K562 (cell line): ENCODE data around the gene TRIAP1. TPM values are rescaled to one million over a fixed set of nuclear protein-coding genes. Genes with fewer than 3 reads are reported as not detected.
A peak's percentile ranks its signal among the peaks of the same experiment; 100 is the strongest.

Experiments
- ATAC-seq: fragments of 200-7000 bp; cut with Tn5 transposase; 3 replicates; pipeline ENCODE4 v1.9.1; 2020; ENCODE audit warnings: moderate library complexity
- BruUV-seq: library from RNA; stranded (reverse); fragments of 400-500 nt; replicated peaks from 2 replicates; lab custom pipeline; 2021; lab: Mats Ljungman, UMichigan
- CTCF ChIA-PET: fragments of 300-600 bp; formaldehyde crosslinking; extraction: SDS; loops from one replicate; lab custom pipeline; 2021; ENCODE audit warnings: low intra/inter-chr PET ratio; lab: Yijun Ruan, JAX
- POLR2A ChIA-PET: fragments of 300-600, 350-650 bp; sonication (Branson Sonifier 250); formaldehyde crosslinking; extraction: SDS; loops from one replicate; lab custom pipeline; 2021; ENCODE audit warnings: antibody characterized with exemption, inconsistent platforms; lab: Yijun Ruan, JAX
- DNase-seq, 4 experiments: peaks; one replicate each; pipeline versions ENCODE4 v3.0.0 to v3.0.0-alpha.2; 2011 to 2018; ENCODE audit warnings: low spot score in 3 of 4, mixed read lengths in 3 of 4; ENCODE audit errors: extremely low read depth in 1 of 4
- FAIRE-seq: peaks from 2 replicates; lab custom pipeline; 2011; peaks lifted over from hg19 to GRCh38; lab: Jason Lieb, UNC
- H2AFZ ChIP-seq: 2 replicates; pipeline ENCODE4 v1.6.0; 2011; ENCODE audit warnings: low read depth, low read length, control low read depth, inconsistent platforms
- H3K27ac ChIP-seq: fragments of 200-600 bp; 3 replicates; pipeline ENCODE4 v1.8.0; 2011; ENCODE audit warnings: low read depth, mild to moderate bottlenecking, control low read depth, inconsistent platforms, low read length, moderate library complexity, mixed read lengths; ENCODE audit errors: extremely low read depth
- H3K27me3 ChIP-seq, 2 experiments: fragments of 300-600 bp in 1 of 2; 2 replicates in 1 of 2; 3 replicates in 1 of 2; pipeline versions ENCODE4 v1.6.0 to v1.8.0; 2011; ENCODE audit warnings: inconsistent platforms in 2 of 2, low read length in 2 of 2, mild to moderate bottlenecking in 1 of 2, mixed read lengths in 1 of 2, moderate library complexity in 1 of 2; ENCODE audit not compliant: control insufficient read depth in 2 of 2, insufficient read depth in 2 of 2
- H3K36me3 ChIP-seq: fragments of 300-600 bp; 3 replicates; pipeline ENCODE4 v1.8.0; 2011; ENCODE audit warnings: mild to moderate bottlenecking, low read length, inconsistent platforms; ENCODE audit not compliant: control insufficient read depth, insufficient read depth
- H3K4me1 ChIP-seq, 2 experiments: fragments of 200-600 bp in 1 of 2; replicated peaks in 1 of 2; 2 replicates in 1 of 2; 3 replicates in 1 of 2; pipeline versions ENCODE4 v1.5.1 to v1.8.0; 2011; ENCODE audit warnings: inconsistent platforms in 2 of 2, low read length in 2 of 2, mild to moderate bottlenecking in 1 of 2, mixed read lengths in 1 of 2, moderate library complexity in 1 of 2; ENCODE audit not compliant: control insufficient read depth in 2 of 2, insufficient read depth in 2 of 2
- H3K4me2 ChIP-seq: 2 replicates; pipeline ENCODE4 v1.6.1; 2011; ENCODE audit warnings: low read length, control low read depth, inconsistent platforms, mixed read lengths; ENCODE audit not compliant: insufficient read depth
- H3K4me3 ChIP-seq: fragments of 200-600 bp; sonication (generic), shearing (Covaris generic); 2 replicates; pipeline ENCODE4 v1.5.1; 2016; ENCODE audit warnings: control low read depth, inconsistent platforms
- H3K79me2 ChIP-seq: fragments of 200-600 bp; 3 replicates; pipeline ENCODE4 v1.8.0; 2011; ENCODE audit warnings: low read length, inconsistent platforms; ENCODE audit not compliant: control insufficient read depth, insufficient read depth
- H3K9ac ChIP-seq, 2 experiments: 2 replicates each; pipeline versions ENCODE4 v1.6.0 to v1.6.1; 2011; ENCODE audit warnings: low read depth in 2 of 2, low read length in 2 of 2, control low read depth in 1 of 2, inconsistent platforms in 1 of 2, mild to moderate bottlenecking in 1 of 2, mixed read lengths in 1 of 2; ENCODE audit not compliant: insufficient read depth in 1 of 2
- H3K9me1 ChIP-seq: one replicate; pipeline ENCODE4 v1.6.0; 2011; ENCODE audit warnings: inconsistent platforms, mild to moderate bottlenecking, low read length, moderate library complexity; ENCODE audit not compliant: control insufficient read depth, insufficient read depth
- H3K9me3 ChIP-seq: replicated peaks from 2 replicates; pipeline ENCODE4 v1.5.1; 2011; ENCODE audit warnings: low read depth, low read length, inconsistent platforms; ENCODE audit not compliant: control insufficient read depth, insufficient read depth
- H4K20me1 ChIP-seq: replicated peaks from 2 replicates; pipeline ENCODE4 v1.6.1; 2011; ENCODE audit warnings: low read length, inconsistent platforms, mixed read lengths; ENCODE audit not compliant: control insufficient read depth, insufficient read depth
- ATF7 ChIP-seq: fragments of 450-650 bp; IDR thresholded peaks from 2 replicates; pipeline ENCODE4 v1.7.1; 2014; ENCODE audit warnings: mild to moderate bottlenecking, moderate library complexity
- C11orf30 ChIP-seq: fragments of 450-650 bp; IDR thresholded peaks from 2 replicates; pipeline ENCODE4 v1.6.1; 2016; ENCODE audit warnings: low read depth, mild to moderate bottlenecking
- ETV6 ChIP-seq, 3 experiments: fragments of 150-350 bp in 1 of 3; sonication (generic) in 1 of 3; formaldehyde crosslinking in 1 of 3; IDR thresholded peaks; 2 replicates each; pipeline versions ENCODE4 v1.6.1 to v1.8.0; 2014 to 2022; ENCODE audit warnings: borderline replicate concordance in 2 of 3, low read depth in 2 of 3, antibody characterized with exemption in 1 of 3, low read length in 1 of 3, mild to moderate bottlenecking in 1 of 3, missing genetic modification reagents in 1 of 3
- EZH2 ChIP-seq: IDR thresholded peaks from 2 replicates; pipeline ENCODE4 v1.6.1; 2012; ENCODE audit warnings: low read depth, mild to moderate bottlenecking, inconsistent platforms, low read length, borderline replicate concordance
- KLF13 ChIP-seq: fragments of 450-650 bp; IDR thresholded peaks from 2 replicates; pipeline ENCODE4 v1.6.1; 2016; ENCODE audit warnings: missing genetic modification characterization, low read depth, mild to moderate bottlenecking, missing compliant biosample characterization, moderate library complexity, borderline replicate concordance
- MAZ ChIP-seq, 2 experiments: fragments of 450-650 bp in 1 of 2; sonication (generic) in 1 of 2; formaldehyde crosslinking; IDR thresholded peaks in 1 of 2; conservative IDR thresholded peaks in 1 of 2; 2 replicates each; pipeline versions ENCODE4 v1.4.0 to v1.5.0; 2020; ENCODE audit warnings: mild to moderate bottlenecking in 1 of 2, missing genetic modification reagents in 1 of 2
- NFYB ChIP-seq: IDR thresholded peaks from 2 replicates; pipeline ENCODE4 v1.6.1; 2011; ENCODE audit warnings: mild to moderate bottlenecking, moderate library complexity; ENCODE audit not compliant: insufficient read length; ENCODE audit errors: extremely low read depth
- NR3C1 ChIP-seq: sonication (generic); formaldehyde crosslinking; IDR thresholded peaks from 2 replicates; pipeline ENCODE4 v1.8.1; 2022; ENCODE audit warnings: missing genetic modification reagents
- POLR2G ChIP-seq: fragments of 200-400 bp; formaldehyde crosslinking; IDR thresholded peaks from 2 replicates; pipeline ENCODE4 v1.6.1; 2017; ENCODE audit warnings: low read depth, mild to moderate bottlenecking, antibody characterized with exemption, low read length, moderate library complexity
- ZNF12 ChIP-seq: sonication (generic); formaldehyde crosslinking; IDR thresholded peaks from 2 replicates; pipeline ENCODE4 v1.4.0; 2020; ENCODE audit warnings: mild to moderate bottlenecking, missing genetic modification reagents
- ZNF274 ChIP-seq: IDR thresholded peaks from 2 replicates; pipeline ENCODE4 v1.6.1; 2011; ENCODE audit warnings: low read depth, mild to moderate bottlenecking, low read length, moderate library complexity, borderline replicate concordance
- ZNF41 ChIP-seq: fragments of 250-450 bp; sonication (Bioruptor Pico); conservative IDR thresholded peaks from 2 replicates; pipeline ENCODE4 v1.4.0; 2020; ENCODE audit warnings: mild to moderate bottlenecking
- ZNF436 ChIP-seq: fragments of 250-450, 450-650 bp; sonication (Bioruptor Pico); formaldehyde crosslinking; IDR thresholded peaks from 2 replicates; pipeline ENCODE4 v1.7.0; 2020; ENCODE audit warnings: mild to moderate bottlenecking
- WGBS: fragments of 100-300 bp; shearing (Covaris generic); methylation state at CpG from one replicate; pipeline ENCODE4 v1.1.6; 2016; ENCODE audit warnings: low coverage, mixed read lengths; ENCODE audit not compliant: insufficient coverage; ENCODE audit errors: missing lambda C conversion rate; 5-methylcytosine and 5-hydroxymethylcytosine counted together
- in situ Hi-C: fragments of 300-500 bp; cut with MboI; formaldehyde crosslinking; loops from 4 replicates; pipeline ENCODE4 v1.15.0; 2018; ENCODE audit warnings: inconsistent platforms, mixed read lengths
- intact Hi-C: fragments of 100-400 bp; cut with micrococcal nuclease; formaldehyde crosslinking; loops from 2 replicates; pipeline ENCODE4 v1.14.2; 2022
- polyA plus RNA-seq, 8 experiments: library from polyadenylated mRNA; depleted of rRNA in 4 of 8; stranded (reverse) in 5 of 8; unstranded in 3 of 8; fragments of >200 nt; fragmentation: Nextera tagmentation in 2 of 8; fragmentation: Illumina TruSeq in 1 of 8; extraction: Ambion mirVana in 2 of 8; extraction: Trizol in 1 of 8; gene quantifications; 2 replicates each; pipeline versions ENCODE4 v1.2.1 to v1.2.3, GENCODE V29; 2011 to 2014; ENCODE audit warnings: inconsistent platforms in 1 of 8, missing spikeins in 1 of 8
- total RNA-seq, 7 experiments: library from RNA; depleted of rRNA in 6 of 7; stranded (reverse); fragments of >200 nt in 6 of 7; fragmentation: Illumina TruSeq in 2 of 7; extraction: Trizol in 2 of 7; gene quantifications; 2 replicates each; pipeline versions ENCODE4 v1.2.1 to v1.2.3, GENCODE V29; 2011 to 2021; ENCODE audit warnings: low replicate concordance in 1 of 7
- TF ChIP-seq, protein P1 (sequence below): sonication (generic); formaldehyde crosslinking; IDR thresholded peaks from 2 replicates; pipeline ENCODE4 v1.8.0; 2022; ENCODE audit warnings: missing genetic modification reagents, mild to moderate bottlenecking, moderate library complexity, borderline replicate concordance
- TF ChIP-seq, protein P2 (sequence below): fragments of 450-650 bp; conservative IDR thresholded peaks from 2 replicates; pipeline ENCODE4 v1.6.1; 2016; ENCODE audit warnings: missing genetic modification characterization, low read depth, mild to moderate bottlenecking, missing compliant biosample characterization, moderate library complexity

TRIAP1 gene
- total and polyA plus RNA-seq, 9 of the 15 experiments (the other 6 are each of a cell fraction or from before 2014, with no cell fraction given) = 37.3 to 354 (median 65.4) TPM

DNA sequence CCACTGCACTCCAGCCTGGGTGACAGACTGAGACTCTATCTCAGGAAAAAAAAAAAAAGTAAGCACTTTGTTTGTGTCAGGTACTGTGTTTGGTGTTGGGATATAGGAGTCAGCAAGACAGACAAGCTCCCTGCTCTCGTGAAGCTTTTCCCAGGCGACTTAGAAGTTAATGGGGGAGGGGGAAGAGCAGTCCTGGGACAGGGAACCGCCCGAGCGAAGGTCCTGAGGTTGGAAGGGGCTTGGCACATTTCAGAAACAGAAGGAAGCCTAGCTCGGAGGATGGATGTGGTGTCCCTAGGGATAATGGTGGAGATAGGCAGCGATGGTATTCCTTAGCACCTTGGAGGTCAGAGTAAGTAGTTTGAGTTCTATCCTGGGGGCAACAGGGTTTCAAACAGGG, 16.8 kb downstream of the TRIAP1 start:
- no peak for TF ChIP-seq MAZ (CRISPR knock-in tag; conservative IDR thresholded peaks at IDR 0.05 in 1 of 2, IDR thresholded peaks at IDR 0.05 in 1 of 2)
- no peak for TF ChIP-seq NR3C1
- TF ChIP-seq EZH2 = no peak
- TF ChIP-seq NFYB = no peak
- no peak for TF ChIP-seq ZNF41 (CRISPR knock-in tag)
- TF ChIP-seq, protein P1, sequence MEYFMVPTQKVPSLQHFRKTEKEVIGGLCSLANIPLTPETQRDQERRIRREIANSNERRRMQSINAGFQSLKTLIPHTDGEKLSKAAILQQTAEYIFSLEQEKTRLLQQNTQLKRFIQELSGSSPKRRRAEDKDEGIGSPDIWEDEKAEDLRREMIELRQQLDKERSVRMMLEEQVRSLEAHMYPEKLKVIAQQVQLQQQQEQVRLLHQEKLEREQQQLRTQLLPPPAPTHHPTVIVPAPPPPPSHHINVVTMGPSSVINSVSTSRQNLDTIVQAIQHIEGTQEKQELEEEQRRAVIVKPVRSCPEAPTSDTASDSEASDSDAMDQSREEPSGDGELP (CRISPR knock-in tag) = no peak
- TF ChIP-seq POLR2G = no peak
- TF ChIP-seq ZNF12 (CRISPR knock-in tag) = no peak
- TF ChIP-seq C11orf30 = no peak
- TF ChIP-seq ZNF274 = no peak
- TF ChIP-seq ATF7 = no peak
- no peak for TF ChIP-seq ETV6 (IDR thresholded peaks at IDR 0.05; ENCODE audit: borderline replicate concordance in 1 of 2, low read depth in 2 of 2, low read length in 1 of 2)
- TF ChIP-seq ETV6 (CRISPR knock-in tag; IDR thresholded peaks at IDR 0.05; ENCODE audit: borderline replicate concordance) = no peak
- no peak for TF ChIP-seq ZNF436 (CRISPR knock-in tag)
- no peak for TF ChIP-seq KLF13 (tag)
- TF ChIP-seq, protein P2, sequence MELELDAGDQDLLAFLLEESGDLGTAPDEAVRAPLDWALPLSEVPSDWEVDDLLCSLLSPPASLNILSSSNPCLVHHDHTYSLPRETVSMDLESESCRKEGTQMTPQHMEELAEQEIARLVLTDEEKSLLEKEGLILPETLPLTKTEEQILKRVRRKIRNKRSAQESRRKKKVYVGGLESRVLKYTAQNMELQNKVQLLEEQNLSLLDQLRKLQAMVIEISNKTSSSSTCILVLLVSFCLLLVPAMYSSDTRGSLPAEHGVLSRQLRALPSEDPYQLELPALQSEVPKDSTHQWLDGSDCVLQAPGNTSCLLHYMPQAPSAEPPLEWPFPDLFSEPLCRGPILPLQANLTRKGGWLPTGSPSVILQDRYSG (tag) = no peak
- FAIRE-seq = no peak
- Histone ChIP-seq H4K20me1 (0 out of 2 replicates have a peak, but pooled peaks cover 3% of the 10 kb centered on the region), H3K27me3 (peaks cover 5 to 15% of the 10 kb centered on the region in 2 experiments; a peak in 3 of 5 replicates), H3K4me3 (no peak overlapping the region), H3K27ac (no peak overlapping the region), H3K4me1 (peaks cover 0 to 5% of the 10 kb centered on the region in 2 experiments; a peak in 2 of 5 replicates), H3K9me1 (no peaks in the 10 kb centered on the region), H3K9ac (peak overlapping the region in 1 of 2 experiments; percentile 19; a peak in 1 of 4 replicates), H3K4me2 (no peak overlapping the region), H3K36me3 (no peaks in the 10 kb centered on the region), H3K9me3 (no peaks in the 10 kb centered on the region; the same call in 1 of the 2 replicates), H2AFZ (no peak overlapping the region), H3K79me2 (no peaks in the 10 kb centered on the region)
- ChIA-PET CTCF (interaction anchor here (3.3 kb wide), 1 partner anchor 73 kb away, joined by 42 read pairs; no protein-coding TSS in a partner anchor), POLR2A (interaction anchor here (1.2 to 3.4 kb wide), 2 partner anchors 10 to 137 kb away, joined by 4 to 18 read pairs; partner anchors contain the start of genes RNU4-1 and RNU4-2)
- no TSS peak for BruUV-seq
- no peak for ATAC-seq
- intact Hi-C loops = no loop called here
- WGBS = 28% methylated on average over 7 of the region's 7 CpGs
- in situ Hi-C loops = no loop called here
- no peak for DNase-seq
